H1 (cell line): ENCODE results near the gene MAGEA12. TPM values are rescaled to one million over a fixed set of nuclear protein-coding genes. Genes with fewer than 3 reads are reported as not detected.

Source experiments
- CTCF ChIA-PET: fragments of 300-600 bp; sonication (Branson Sonifier 250); formaldehyde crosslinking; loops from one replicate; lab custom pipeline; 2021; ENCODE audit not compliant: partially characterized antibody; lab: Charles Lee
- POLR2A ChIA-PET: fragments of 300-600 bp; sonication (Branson Sonifier 250); formaldehyde crosslinking; loops from one replicate; lab custom pipeline; 2021; ENCODE audit warnings: inconsistent platforms; ENCODE audit not compliant: partially characterized antibody; lab: Charles Lee
- DNase-seq, 2 experiments: peaks; one replicate each; pipeline versions ENCODE4 v3.0.0 to v3.0.0-alpha.2; 2010 to 2022; ENCODE audit warnings: low spot score in 2 of 2, low read depth in 1 of 2, mixed read lengths in 1 of 2
- FAIRE-seq: peaks from 2 replicates; lab custom pipeline; 2011; peaks lifted over from hg19 to GRCh38; lab: Jason Lieb, UNC
- H2AFZ ChIP-seq: 2 replicates; pipeline ENCODE4 v1.8.1; 2012; ENCODE audit warnings: low read length, inconsistent platforms
- H2AK5ac ChIP-seq: 2 replicates; pipeline ENCODE4 v1.6.1; 2013; ENCODE audit warnings: low read depth, low read length
- H2BK120ac ChIP-seq: replicated peaks from 2 replicates; pipeline ENCODE3; 2013; ENCODE audit warnings: low read depth, low read length, inconsistent platforms
- H2BK12ac ChIP-seq: 2 replicates; pipeline ENCODE4 v1.6.1; 2013; ENCODE audit warnings: low read depth, low read length
- H2BK15ac ChIP-seq: 2 replicates; pipeline ENCODE4 v1.6.1; 2013; ENCODE audit warnings: low read length
- H2BK20ac ChIP-seq: 2 replicates; pipeline ENCODE4 v1.6.1; 2013; ENCODE audit warnings: low read length
- H2BK5ac ChIP-seq: 2 replicates; pipeline ENCODE4 v1.6.1; 2013; ENCODE audit warnings: low read depth, low read length
- H3K14ac ChIP-seq: 2 replicates; pipeline ENCODE4 v1.6.1; 2013; ENCODE audit warnings: inconsistent platforms; ENCODE audit not compliant: insufficient read length
- H3K18ac ChIP-seq: 2 replicates; pipeline ENCODE4 v1.6.1; 2013; ENCODE audit warnings: low read length; ENCODE audit errors: extremely low read depth
- H3K23ac ChIP-seq: 2 replicates; pipeline ENCODE4 v1.6.1; 2013; ENCODE audit warnings: inconsistent platforms; ENCODE audit not compliant: insufficient read length
- H3K23me2 ChIP-seq: 2 replicates; pipeline ENCODE4 v1.6.1; 2013; ENCODE audit warnings: low read depth, low read length
- H3K27ac ChIP-seq: 2 replicates; pipeline ENCODE4 v1.6.1; 2011; ENCODE audit warnings: low read depth, low read length, inconsistent platforms
- H3K27me3 ChIP-seq, 4 experiments: replicated peaks in 1 of 4; 1 replicate in 1 of 4; 2 replicates in 3 of 4; pipeline versions ENCODE4 v1.6.1 to v1.8.1; 2011 to 2013; ENCODE audit warnings: low read length in 3 of 4, mild to moderate bottlenecking in 3 of 4, inconsistent platforms in 2 of 4, mixed read lengths in 2 of 4, moderate library complexity in 1 of 4; ENCODE audit not compliant: control insufficient read depth in 3 of 4, insufficient read depth in 3 of 4; ENCODE audit errors: extremely low read depth in 1 of 4
- H3K36me3 ChIP-seq, 4 experiments: 2 replicates each; pipeline versions ENCODE4 v1.6.1 to v1.8.1; 2011 to 2013; ENCODE audit warnings: mild to moderate bottlenecking in 4 of 4, low read length in 3 of 4, moderate library complexity in 2 of 4, control low read depth in 1 of 4, inconsistent platforms in 1 of 4; ENCODE audit not compliant: insufficient read depth in 4 of 4, control insufficient read depth in 2 of 4
- H3K4ac ChIP-seq: replicated peaks from 2 replicates; pipeline ENCODE3; 2013; ENCODE audit warnings: low read length, low read depth, mixed read lengths, inconsistent platforms; ENCODE audit not compliant: insufficient read length
- H3K4me1 ChIP-seq, 4 experiments: replicated peaks in 1 of 4; 1 replicate in 1 of 4; 2 replicates in 3 of 4; pipeline versions ENCODE4 v1.6.1 to v1.8.1; 2011 to 2013; ENCODE audit warnings: low read length in 3 of 4, inconsistent platforms in 2 of 4, mixed read lengths in 1 of 4; ENCODE audit not compliant: insufficient read depth in 4 of 4, control insufficient read depth in 3 of 4
- H3K4me2 ChIP-seq, 2 experiments: 2 replicates each; pipeline versions ENCODE4 v1.6.1 to v1.8.1; 2011 to 2013; ENCODE audit warnings: low read depth in 2 of 2, low read length in 2 of 2, control low read depth in 1 of 2, inconsistent platforms in 1 of 2, mild to moderate bottlenecking in 1 of 2; ENCODE audit not compliant: insufficient read depth in 1 of 2
- H3K4me3 ChIP-seq, 4 experiments: fragments of 200-600, 300-600 bp in 1 of 4; sonication (generic), shearing (Covaris generic), sonication (Bioruptor Twin) in 1 of 4; 2 replicates each; pipeline versions ENCODE4 v1.5.1 to v1.8.1; 2011 to 2016; ENCODE audit warnings: low read length in 4 of 4, low read depth in 3 of 4, control low read depth in 2 of 4, inconsistent platforms in 2 of 4, mild to moderate bottlenecking in 2 of 4, mixed read lengths in 1 of 4, moderate library complexity in 1 of 4; ENCODE audit not compliant: insufficient read depth in 2 of 4; ENCODE audit errors: extremely low read depth in 1 of 4
- H3K56ac ChIP-seq: replicated peaks from 2 replicates; pipeline ENCODE3; 2013; ENCODE audit warnings: low read depth, mild to moderate bottlenecking, mixed read lengths, low read length, inconsistent platforms; ENCODE audit not compliant: insufficient read length
- H3K79me1 ChIP-seq: 2 replicates; pipeline ENCODE4 v1.6.1; 2013; ENCODE audit warnings: low read depth, low read length, control low read depth
- H3K79me2 ChIP-seq, 2 experiments: 2 replicates each; pipeline versions ENCODE4 v1.6.1 to v1.8.1; 2012 to 2013; ENCODE audit warnings: low read length in 2 of 2, mild to moderate bottlenecking in 2 of 2, inconsistent platforms in 1 of 2; ENCODE audit not compliant: insufficient read depth in 2 of 2, control insufficient read depth in 1 of 2
- H3K9ac ChIP-seq, 4 experiments: replicated peaks in 1 of 4; 1 replicate in 1 of 4; 2 replicates in 3 of 4; pipeline versions ENCODE4 v1.6.1 to v1.8.1; 2011 to 2013; ENCODE audit warnings: low read depth in 3 of 4, low read length in 3 of 4, control low read depth in 2 of 4, mild to moderate bottlenecking in 2 of 4, moderate library complexity in 2 of 4, inconsistent platforms in 1 of 4; ENCODE audit errors: extremely low read depth in 1 of 4
- H3K9me3 ChIP-seq, 2 experiments: 2 replicates each; pipeline versions ENCODE4 v1.6.1 to v1.8.1; 2012 to 2013; ENCODE audit warnings: mild to moderate bottlenecking in 2 of 2, moderate library complexity in 2 of 2, control low read depth in 1 of 2, inconsistent platforms in 1 of 2, low read depth in 1 of 2, low read length in 1 of 2, mixed read lengths in 1 of 2; ENCODE audit not compliant: insufficient read depth in 2 of 2
- H4K20me1 ChIP-seq, 2 experiments: replicated peaks in 1 of 2; 2 replicates each; pipeline versions ENCODE3 to v1.8.1; 2011 to 2013; ENCODE audit warnings: inconsistent platforms in 2 of 2, low read length in 2 of 2, mild to moderate bottlenecking in 1 of 2; ENCODE audit not compliant: insufficient read depth in 2 of 2, control insufficient read depth in 1 of 2
- H4K5ac ChIP-seq: 2 replicates; pipeline ENCODE4 v1.6.1; 2013; ENCODE audit warnings: low read length, low read depth, mixed read lengths, inconsistent platforms; ENCODE audit not compliant: insufficient read length
- H4K8ac ChIP-seq: 2 replicates; pipeline ENCODE4 v1.8.0; 2013; ENCODE audit warnings: mild to moderate bottlenecking, moderate library complexity, low read length, inconsistent platforms; ENCODE audit not compliant: insufficient read depth; ENCODE audit errors: extremely low read depth
- H4K91ac ChIP-seq: replicated peaks from 2 replicates; pipeline ENCODE3; 2013; ENCODE audit warnings: low read length, mixed read lengths, inconsistent platforms; ENCODE audit not compliant: insufficient read length
- BACH1 ChIP-seq: IDR thresholded peaks from 2 replicates; pipeline ENCODE4 v1.6.1; 2012; ENCODE audit warnings: low read length, improper control_type of control experiment
- CBX8 ChIP-seq: fragments of 300-800, 300-1000 bp; sonication (generic); IDR thresholded peaks from 2 replicates; pipeline ENCODE4 v1.7.1; 2016; ENCODE audit warnings: low read depth, low read length, borderline replicate concordance
- CHD2 ChIP-seq: IDR thresholded peaks from 2 replicates; pipeline ENCODE4 v1.6.1; 2012; ENCODE audit warnings: low read length, improper control_type of control experiment
- MAFK ChIP-seq: IDR thresholded peaks from 2 replicates; pipeline ENCODE4 v1.6.1; 2012; ENCODE audit warnings: low read depth, mild to moderate bottlenecking, improper control_type of control experiment, low read length
- POLR2A ChIP-seq, 2 experiments: IDR thresholded peaks; 1 replicate in 1 of 2; 2 replicates in 1 of 2; pipeline ENCODE4 v1.6.1; 2011; ENCODE audit warnings: low read depth in 2 of 2, low read length in 2 of 2, mild to moderate bottlenecking in 2 of 2; ENCODE audit errors: control extremely low read depth in 1 of 2
- RAD21 ChIP-seq, 2 experiments: IDR thresholded peaks in 1 of 2; conservative IDR thresholded peaks in 1 of 2; 2 replicates each; pipeline ENCODE4 v1.6.1; 2011; ENCODE audit warnings: low read depth in 2 of 2, low read length in 2 of 2, improper control_type of control experiment in 1 of 2, inconsistent platforms in 1 of 2, mild to moderate bottlenecking in 1 of 2, moderate library complexity in 1 of 2
- SIN3A ChIP-seq, 2 experiments: IDR thresholded peaks in 1 of 2; conservative IDR thresholded peaks in 1 of 2; 2 replicates each; pipeline ENCODE4 v1.6.1; 2011 to 2012; ENCODE audit warnings: low read length in 2 of 2, improper control_type of control experiment in 1 of 2, low read depth in 1 of 2, mild to moderate bottlenecking in 1 of 2
- SIX5 ChIP-seq: IDR thresholded peaks from 2 replicates; pipeline ENCODE4 v1.6.1; 2011; ENCODE audit warnings: mild to moderate bottlenecking, low read depth, low read length
- SP1 ChIP-seq: IDR thresholded peaks from 2 replicates; pipeline ENCODE4 v1.6.1; 2011; ENCODE audit warnings: low read depth, low read length
- SRF ChIP-seq: IDR thresholded peaks from 2 replicates; pipeline ENCODE4 v1.6.1; 2011; ENCODE audit warnings: mild to moderate bottlenecking, low read depth, low read length, moderate library complexity
- TAF7 ChIP-seq: optimal IDR thresholded peaks from 2 replicates; pipeline ENCODE3; 2011; ENCODE audit warnings: low read depth, mild to moderate bottlenecking, inconsistent platforms, low read length, moderate library complexity, borderline replicate concordance
- WGBS, 2 experiments: shearing (Covaris generic) in 1 of 2; methylation state at CpG; one replicate each; pipeline versions ENCODE4 v1.1.6 to v1.1.7; 2013 to 2015; ENCODE audit warnings: low lambda C conversion rate in 2 of 2, mixed read lengths in 2 of 2, inconsistent platforms in 1 of 2, low coverage in 1 of 2, missing lambda C conversion rate in 1 of 2; ENCODE audit not compliant: insufficient replicate concordance in 2 of 2, insufficient coverage in 1 of 2, insufficient read length in 1 of 2; ENCODE audit errors: extremely low coverage in 1 of 2, missing lambda C conversion rate in 1 of 2; 5-methylcytosine and 5-hydroxymethylcytosine counted together
- polyA plus RNA-seq, 7 experiments: library from polyadenylated mRNA; depleted of rRNA in 3 of 7; stranded (reverse) in 5 of 7; unstranded in 2 of 7; fragments of >200 nt in 5 of 7; fragments of 200-250 nt in 2 of 7; gene quantifications; 1 replicate in 5 of 7; 2 replicates in 1 of 7; 4 replicates in 1 of 7; pipeline versions ENCODE4 v1.2.1 to v1.2.3, GENCODE V29; 2011 to 2013; ENCODE audit warnings: missing spikeins in 2 of 7, mixed read lengths in 2 of 7
- total RNA-seq: library from RNA; stranded (reverse); fragmentation: NEBNext Ultra II Directional; extraction: Animal tissue kit (Norgen Biotek cat#: 25700); gene quantifications from 2 replicates; pipeline ENCODE4 v1.2.1, GENCODE V29; 2021
- TF ChIP-seq, protein P1 (sequence below): IDR thresholded peaks from 2 replicates; pipeline ENCODE4 v1.6.1; 2012; ENCODE audit warnings: inconsistent platforms

MAGEA12 gene
- total and polyA plus RNA-seq, 2 of the 8 experiments (the other 6 are each of a cell fraction or from before 2014, with no cell fraction given) = not detected

DNA sequence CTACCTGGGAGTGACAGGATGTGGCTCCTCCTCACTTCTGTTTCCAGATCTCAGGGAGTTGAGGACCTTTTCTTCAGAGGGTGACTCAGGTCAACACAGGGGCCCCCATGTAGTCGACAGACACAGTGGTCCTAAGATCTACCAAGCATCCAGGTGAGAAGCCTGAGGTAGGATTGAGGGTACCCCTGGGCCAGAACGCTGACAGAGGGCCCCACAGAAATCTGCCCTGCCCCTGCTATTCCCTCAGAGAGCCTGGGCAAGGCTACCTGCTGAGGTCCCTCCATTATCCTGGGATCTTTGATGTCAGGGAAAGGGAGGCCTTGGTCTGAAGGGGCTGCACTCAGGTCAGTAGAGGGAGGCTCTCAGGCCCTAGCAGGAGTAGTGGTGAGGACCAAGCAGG, 1.5 kb downstream of the MAGEA12 start:
- POLR2A ChIA-PET = no interaction called here
- Histone ChIP-seq H2BK12ac (no peak overlapping the region), H3K4ac (no peak overlapping the region), H2AK5ac (no peak overlapping the region), H2BK20ac (no peak overlapping the region), H3K18ac (no peak overlapping the region), H3K36me3 (no peaks in the 10 kb centered on the region), H2AFZ (no peak overlapping the region), H3K79me1 (no peaks in the 10 kb centered on the region), H3K14ac (no peak overlapping the region), H3K56ac (no peak overlapping the region), H3K9ac (no peak overlapping the region), H2BK5ac (no peak overlapping the region), H3K27me3 (no peaks in the 10 kb centered on the region), H3K27ac (no peak overlapping the region), H3K4me2 (no peak overlapping the region), H4K5ac (no peak overlapping the region), H4K20me1 (no peaks in the 10 kb centered on the region), H2BK120ac (no peak overlapping the region), H4K91ac (no peak overlapping the region), H3K23me2 (no peaks in the 10 kb centered on the region), H2BK15ac (no peak overlapping the region), H3K4me3 (no peak overlapping the region), H3K9me3 (no peaks in the 10 kb centered on the region), H3K79me2 (no peaks in the 10 kb centered on the region), H3K23ac (no peak overlapping the region), H4K8ac (no peak overlapping the region), H3K4me1 (no peaks in the 10 kb centered on the region)
- 100% methylated on average over 1 of the region's 2 CpGs; no CpG with 5 or more reads in 1 of the 2 experiments for WGBS, 2 experiments
- CTCF ChIA-PET = no interaction called here
- TF ChIP-seq MAFK (no peak), CBX8 (no peak), SIX5 (no peak), BACH1 (no peak), POLR2A (IDR thresholded peaks at IDR 0.05; ENCODE audit: control extremely low read depth in 1 of 2, low read depth in 2 of 2, low read length in 2 of 2) (no peak), SP1 (no peak), RAD21 (IDR thresholded peaks at IDR 0.05 in 1 of 2, conservative IDR thresholded peaks at IDR 0.05 in 1 of 2; ENCODE audit: low read depth in 2 of 2, low read length in 2 of 2) (no peak), TAF7 (no peak), CHD2 (no peak), SIN3A (conservative IDR thresholded peaks at IDR 0.05 in 1 of 2, IDR thresholded peaks at IDR 0.05 in 1 of 2; ENCODE audit: low read depth in 1 of 2, low read length in 2 of 2) (no peak), SRF (no peak)
- TF ChIP-seq, protein P1, sequence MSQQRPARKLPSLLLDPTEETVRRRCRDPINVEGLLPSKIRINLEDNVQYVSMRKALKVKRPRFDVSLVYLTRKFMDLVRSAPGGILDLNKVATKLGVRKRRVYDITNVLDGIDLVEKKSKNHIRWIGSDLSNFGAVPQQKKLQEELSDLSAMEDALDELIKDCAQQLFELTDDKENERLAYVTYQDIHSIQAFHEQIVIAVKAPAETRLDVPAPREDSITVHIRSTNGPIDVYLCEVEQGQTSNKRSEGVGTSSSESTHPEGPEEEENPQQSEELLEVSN = no peak
- FAIRE-seq (no peak), DNase-seq (no peak)
